T-cell (primary cell): ENCODE results near the gene CBL. TPM values are rescaled to one million over a fixed set of nuclear protein-coding genes. Genes with fewer than 3 reads are reported as not detected.
A peak's percentile ranks its signal among the peaks of the same experiment; 100 is the strongest.

Source experiments
- ATAC-seq, 4 experiments: fragments of 200-7000 bp in 3 of 4; fragments of 150-1000 bp in 1 of 4; cut with Tn5 transposase; replicated peaks in 1 of 4; 1 replicate in 3 of 4; 2 replicates in 1 of 4; pipeline ENCODE4 v1.10.0; 2021; ENCODE audit warnings: moderate library complexity in 3 of 4, mild to moderate bottlenecking in 2 of 4, moderate number of reproducible peaks in 1 of 4
- CTCF ChIA-PET, 2 donors: fragments of 300-600 bp; sonication (Branson Sonifier 250); formaldehyde crosslinking; loops; one replicate each; lab custom pipeline; 2022; ENCODE audit warnings: antibody characterized with exemption in 2 of 2; lab: Charles Lee
- POLR2A ChIA-PET, 2 donors: fragments of 300-600 bp; sonication (Branson Sonifier 250); formaldehyde crosslinking; loops; one replicate each; lab custom pipeline; 2022; ENCODE audit warnings: antibody characterized with exemption in 2 of 2; lab: Charles Lee
- DNase-seq, 35 experiments: peaks; one replicate each; pipeline versions ENCODE4 v3.0.0 to v3.0.0-alpha.2; 2013 to 2023
- H3K27ac ChIP-seq: one replicate; pipeline ENCODE4 v1.5.1; 2013; ENCODE audit warnings: low read length
- H3K27me3 ChIP-seq, 2 experiments: replicated peaks in 1 of 2; 1 replicate in 1 of 2; 2 replicates in 1 of 2; pipeline versions ENCODE4 v1.6.1 to v1.7.0; 2013; ENCODE audit warnings: low read length in 1 of 2, mixed read lengths in 1 of 2; ENCODE audit not compliant: control insufficient read depth in 2 of 2, insufficient read depth in 2 of 2; ENCODE audit errors: extremely low read depth in 1 of 2
- H3K36me3 ChIP-seq, 2 donors: 1 replicate in 1 of 2; 2 replicates in 1 of 2; pipeline versions ENCODE4 v1.6.1 to v1.7.0; 2013; ENCODE audit warnings: low read length in 1 of 2; ENCODE audit not compliant: control insufficient read depth in 2 of 2, insufficient read depth in 1 of 2; ENCODE audit errors: extremely low read depth in 1 of 2
- H3K4me1 ChIP-seq, 2 experiments: 1 replicate in 1 of 2; 2 replicates in 1 of 2; pipeline versions ENCODE4 v1.6.1 to v1.7.0; 2013; ENCODE audit warnings: low read length in 2 of 2, mixed read lengths in 1 of 2; ENCODE audit not compliant: insufficient read depth in 2 of 2, control insufficient read depth in 1 of 2; ENCODE audit errors: extremely low read depth in 1 of 2
- H3K4me3 ChIP-seq, 2 donors: 1 replicate in 1 of 2; 2 replicates in 1 of 2; pipeline versions ENCODE4 v1.5.1 to v1.7.0; 2013; ENCODE audit warnings: mild to moderate bottlenecking in 2 of 2, low read length in 1 of 2, moderate library complexity in 1 of 2; ENCODE audit not compliant: control insufficient read depth in 1 of 2; ENCODE audit errors: extremely low read depth in 1 of 2
- H3K9me3 ChIP-seq: 2 replicates; pipeline ENCODE4 v1.7.0; 2013
- H3K27ac Mint-ChIP-seq, 2 donors: one replicate each; pipeline ENCODE4 v1.8.0; 2020 to 2021; ENCODE audit warnings: mild to moderate bottlenecking in 2 of 2, mixed read lengths in 2 of 2
- H3K27me3 Mint-ChIP-seq, 2 donors: one replicate each; pipeline ENCODE4 v1.8.0; 2021 to 2022; ENCODE audit warnings: mixed read lengths in 2 of 2
- H3K36me3 Mint-ChIP-seq: one replicate; pipeline ENCODE4 v1.8.0; 2021; ENCODE audit warnings: mixed read lengths
- H3K4me1 Mint-ChIP-seq, 3 donors: one replicate each; pipeline ENCODE4 v1.8.0; 2020 to 2022; ENCODE audit warnings: mixed read lengths in 3 of 3, mild to moderate bottlenecking in 1 of 3
- H3K4me3 Mint-ChIP-seq, 3 donors: one replicate each; pipeline ENCODE4 v1.8.0; 2020 to 2022; ENCODE audit warnings: mild to moderate bottlenecking in 3 of 3, mixed read lengths in 3 of 3, moderate library complexity in 3 of 3
- H3K9me3 Mint-ChIP-seq, 3 donors: one replicate each; pipeline ENCODE4 v1.8.0; 2020 to 2022; ENCODE audit warnings: mixed read lengths in 3 of 3
- WGBS: methylation state at CpG from one replicate; pipeline ENCODE4 v1.1.5; 2013; ENCODE audit warnings: missing lambda C conversion rate; ENCODE audit not compliant: insufficient coverage; 5-methylcytosine and 5-hydroxymethylcytosine counted together
- total RNA-seq, 35 experiments: library from RNA in 6 of 35; stranded (reverse) in 6 of 35; fragments of 120-200 nt in 1 of 35; gene quantifications; one replicate each; pipeline versions ENCODE4 v1.2.1 to v1.2.4 and lab custom pipeline; 2013 to 2026

The CBL gene
- total RNA-seq, 5 donors from 2014 or later (not counting 1 experiment from before 2014, with no cell fraction given), result 40.9 to 42.2 (median 41.1) TPM

- Mint-ChIP-seq H3K36me3 (no peaks in the 10 kb centered on the region), H3K4me1 (peaks cover 32 to 53% (median 33%) of the 10 kb centered on the region in 3 donors), H3K9me3 (no peaks in the 10 kb centered on the region), H3K27me3 (peaks cover 5 to 28% of the 10 kb centered on the region in 2 donors), H3K27ac (peak overlapping the region; percentile 4 to 44), H3K4me3 (peak overlapping the region in 2 of 3 donors; percentile 2 to 70)
- ATAC-seq (peak in 1 of 4 experiments; percentile 13), DNase-seq (peak in 10 of 35 experiments; percentile 25 to 60 (median 36))
- Histone ChIP-seq H3K36me3 (no peaks in the 10 kb centered on the region), H3K4me3 (no peak overlapping the region), H3K4me1 (peaks cover 12 to 75% of the 10 kb centered on the region in 2 experiments), H3K9me3 (no peaks in the 10 kb centered on the region), H3K27ac (peak overlapping the region; percentile 48), H3K27me3 (peaks cover 2 to 66% of the 10 kb centered on the region in 2 experiments)
- POLR2A ChIA-PET, result no interaction called here
- WGBS, result 87% methylated on average over 16 of the region's 22 CpGs
- CTCF ChIA-PET, result interaction anchor here (0.6 to 1.0 kb wide), 2 partner anchors 10 kb away, joined by 3 to 8 read pairs; no protein-coding TSS in a partner anchor
Measured at GRCh38 chr11:119318240-119319135, 112.3 kb downstream of the CBL start.

- WGBS, result 84% methylated on average over 8 of the region's 8 CpGs
- Histone ChIP-seq H3K36me3 (no peaks in the 10 kb centered on the region), H3K9me3 (no peaks in the 10 kb centered on the region), H3K4me3 (no peak overlapping the region), H3K27me3 (peaks cover 2 to 63% of the 10 kb centered on the region in 2 experiments), H3K27ac (peak overlapping the region; percentile 48), H3K4me1 (peaks cover 12 to 75% of the 10 kb centered on the region in 2 experiments)
- H3K9me3 Mint-ChIP-seq, result no peaks in the 10 kb centered on the region
- peaks cover 35 to 54% (median 37%) of the 10 kb centered on the region in 3 donors for H3K4me1 Mint-ChIP-seq
- H3K27me3 Mint-ChIP-seq, result peaks cover 5 to 25% of the 10 kb centered on the region in 2 donors
- no peak for ATAC-seq
- POLR2A ChIA-PET, result no interaction called here
- H3K27ac Mint-ChIP-seq, result peak overlapping the region in 1 of 2 donors; percentile 44
- no peak for DNase-seq
- CTCF ChIA-PET, result interaction anchor here in 1 of 2 donors (1.0 kb wide), 1 partner anchor 11 kb away, joined by 3 read pairs; no protein-coding TSS in a partner anchor
- H3K36me3 Mint-ChIP-seq, result no peaks in the 10 kb centered on the region
- H3K4me3 Mint-ChIP-seq, result peak overlapping the region in 2 of 3 donors; percentile 2 to 70
Measured at GRCh38 chr11:119319136-119319699, 113.1 kb downstream of the CBL start.

GRCh38 chr11:119319700-119320239 is 113.6 kb downstream of the CBL start:
- Mint-ChIP-seq H3K4me1 (peaks cover 32 to 50% (median 32%) of the 10 kb centered on the region in 3 donors), H3K9me3 (no peaks in the 10 kb centered on the region), H3K27me3 (peaks cover 5 to 20% of the 10 kb centered on the region in 2 donors), H3K4me3 (peak overlapping the region; percentile 62 to 76 (median 70)), H3K27ac (no peak overlapping the region), H3K36me3 (no peaks in the 10 kb centered on the region)
- POLR2A ChIA-PET, result no interaction called here
- 75% methylated on average over 5 of the region's 11 CpGs for WGBS
- Histone ChIP-seq H3K27me3 (peaks cover 2 to 57% of the 10 kb centered on the region in 2 experiments), H3K27ac (peak overlapping the region; percentile 48), H3K36me3 (no peaks in the 10 kb centered on the region), H3K4me1 (peaks cover 12 to 69% of the 10 kb centered on the region in 2 experiments), H3K4me3 (no peak overlapping the region), H3K9me3 (no peaks in the 10 kb centered on the region)
- CTCF ChIA-PET, result no interaction called here
- ATAC-seq, result no peak
- DNase-seq, result peak in 1 of 35 experiments; percentile 11

GRCh38 chr11:119320240-119320775 is 114.2 kb downstream of the CBL start:
- DNase-seq (no peak), ATAC-seq (no peak)
- 79% methylated on average over 13 of the region's 17 CpGs for WGBS
- CTCF ChIA-PET, result interaction anchor here (1.0 to 1.5 kb wide), 3 partner anchors 14 to 55 kb away, joined by 3 to 4 read pairs (median 4); no protein-coding TSS in a partner anchor
- Mint-ChIP-seq H3K9me3 (no peaks in the 10 kb centered on the region), H3K27ac (no peak overlapping the region), H3K4me3 (peak overlapping the region in 2 of 3 donors; percentile 70 to 76), H3K36me3 (no peaks in the 10 kb centered on the region), H3K4me1 (peaks cover 28 to 45% (median 28%) of the 10 kb centered on the region in 3 donors), H3K27me3 (peaks cover 5 to 15% of the 10 kb centered on the region in 2 donors)
- H3K27ac ChIP-seq, result peak overlapping the region; percentile 57
- no peaks in the 10 kb centered on the region for H3K36me3 ChIP-seq
- H3K9me3 ChIP-seq, result no peaks in the 10 kb centered on the region
- peaks cover 2 to 52% of the 10 kb centered on the region in 2 experiments for H3K27me3 ChIP-seq
- peaks cover 7 to 64% of the 10 kb centered on the region in 2 experiments for H3K4me1 ChIP-seq
- POLR2A ChIA-PET, result no interaction called here
- peak overlapping the region; percentile 69 to 80 for H3K4me3 ChIP-seq

GRCh38 chr11:119320776-119321524 is 114.8 kb downstream of the CBL start:
- POLR2A ChIA-PET, result interaction anchor here in 1 of 2 donors (1.0 kb wide), 1 partner anchor 14 kb away, joined by 3 read pairs; no protein-coding TSS in a partner anchor
- Histone ChIP-seq H3K9me3 (no peaks in the 10 kb centered on the region), H3K36me3 (no peaks in the 10 kb centered on the region), H3K4me3 (peak overlapping the region; percentile 69 to 80), H3K27me3 (peaks cover 0 to 46% of the 10 kb centered on the region in 2 experiments), H3K27ac (peak overlapping the region; percentile 57), H3K4me1 (peaks cover 4 to 58% of the 10 kb centered on the region in 2 experiments)
- DNase-seq, result peak in 27 of 35 experiments; percentile 21 to 67 (median 45)
- H3K27me3 Mint-ChIP-seq, result peaks cover 5 to 9% of the 10 kb centered on the region in 2 donors
- H3K4me3 Mint-ChIP-seq, result peak overlapping the region; percentile 76 to 83 (median 80)
- H3K9me3 Mint-ChIP-seq, result no peaks in the 10 kb centered on the region
- CTCF ChIA-PET, result interaction anchor here (0.7 to 1.8 kb wide), 9 partner anchors 14 to 253 kb away, joined by 3 to 10 read pairs (median 4); partner anchors contain the start of genes HMBS (in 1 of the 2) and VPS11 (in 1 of the 2)
- WGBS, result under 1% methylated on average over 39 of the region's 60 CpGs
- peak overlapping the region; percentile 44 to 65 for H3K27ac Mint-ChIP-seq
- peak; percentile 70 to 73 (median 72) for ATAC-seq
- H3K36me3 Mint-ChIP-seq, result no peaks in the 10 kb centered on the region
- peaks cover 22 to 38% (median 24%) of the 10 kb centered on the region in 3 donors for H3K4me1 Mint-ChIP-seq
